HFF-Myc (cell line): ENCODE results near the gene SLC8A3.

ENCODE experiments used
- DNase-seq: peaks from one replicate; pipeline ENCODE4 v3.0.0-alpha.2; 2011; ENCODE audit warnings: low read depth; ENCODE audit errors: extremely low read depth
- H3K4me3 ChIP-seq: replicated peaks from 2 replicates; pipeline ENCODE4 v1.5.1; 2011; ENCODE audit warnings: low read depth, mild to moderate bottlenecking, control low read depth, low read length
- TF ChIP-seq, protein P1 (sequence below): IDR thresholded peaks from 2 replicates; pipeline ENCODE4 v1.5.1; 2012; ENCODE audit warnings: mild to moderate bottlenecking, low read depth, low read length, control low read depth; ENCODE audit errors: missing control alignments

Gene SLC8A3

DNA sequence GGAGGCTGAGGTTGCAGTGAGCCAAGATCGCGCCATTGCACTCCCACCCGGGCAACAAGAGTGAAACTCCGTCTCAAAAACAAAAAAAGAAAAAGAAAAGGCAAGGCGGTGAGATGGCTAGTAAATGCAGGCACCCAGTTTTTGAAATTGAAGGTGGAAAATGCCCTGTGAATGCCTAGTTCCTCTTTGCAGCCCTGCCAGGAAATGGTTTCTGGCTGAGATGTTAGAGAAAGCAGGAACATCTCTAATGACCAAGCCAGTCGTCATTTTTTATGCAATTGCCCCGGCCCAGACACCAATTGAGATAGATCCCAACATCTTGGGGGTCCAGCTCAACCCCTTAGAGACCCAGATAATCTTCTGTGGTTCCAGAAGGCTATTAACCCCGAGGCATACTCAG, 17.0 kb downstream of the SLC8A3 start:
- H3K4me3 ChIP-seq, result no peak overlapping the region
- TF ChIP-seq, protein P1, sequence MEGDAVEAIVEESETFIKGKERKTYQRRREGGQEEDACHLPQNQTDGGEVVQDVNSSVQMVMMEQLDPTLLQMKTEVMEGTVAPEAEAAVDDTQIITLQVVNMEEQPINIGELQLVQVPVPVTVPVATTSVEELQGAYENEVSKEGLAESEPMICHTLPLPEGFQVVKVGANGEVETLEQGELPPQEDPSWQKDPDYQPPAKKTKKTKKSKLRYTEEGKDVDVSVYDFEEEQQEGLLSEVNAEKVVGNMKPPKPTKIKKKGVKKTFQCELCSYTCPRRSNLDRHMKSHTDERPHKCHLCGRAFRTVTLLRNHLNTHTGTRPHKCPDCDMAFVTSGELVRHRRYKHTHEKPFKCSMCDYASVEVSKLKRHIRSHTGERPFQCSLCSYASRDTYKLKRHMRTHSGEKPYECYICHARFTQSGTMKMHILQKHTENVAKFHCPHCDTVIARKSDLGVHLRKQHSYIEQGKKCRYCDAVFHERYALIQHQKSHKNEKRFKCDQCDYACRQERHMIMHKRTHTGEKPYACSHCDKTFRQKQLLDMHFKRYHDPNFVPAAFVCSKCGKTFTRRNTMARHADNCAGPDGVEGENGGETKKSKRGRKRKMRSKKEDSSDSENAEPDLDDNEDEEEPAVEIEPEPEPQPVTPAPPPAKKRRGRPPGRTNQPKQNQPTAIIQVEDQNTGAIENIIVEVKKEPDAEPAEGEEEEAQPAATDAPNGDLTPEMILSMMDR, result no peak
- no peak for DNase-seq

GRCh38 chr14:70170976-70171375, 17.8 kb downstream of the SLC8A3 start:
- no peak for DNase-seq
- H3K4me3 ChIP-seq, result no peak overlapping the region
- TF ChIP-seq, protein P1, result no peak

DNA sequence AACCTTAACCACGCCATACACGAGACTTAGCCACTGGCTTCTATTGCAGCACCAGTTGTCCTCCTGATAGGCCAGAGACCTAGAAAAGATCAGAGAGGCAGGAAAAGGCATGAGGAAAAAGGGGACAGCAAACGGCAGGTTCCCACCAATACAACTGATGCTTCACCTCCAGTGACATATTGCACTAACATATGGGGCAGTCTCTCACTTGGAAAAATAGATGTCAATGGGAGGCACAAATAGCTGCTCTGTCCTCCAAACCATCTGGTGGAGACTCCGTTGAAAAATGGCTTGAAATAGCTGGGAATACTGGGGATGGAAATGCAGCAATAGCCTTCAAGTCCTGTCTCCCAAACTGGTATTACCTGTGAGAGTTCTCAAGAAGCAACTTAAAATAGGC, 20.3 kb downstream of the SLC8A3 start:
- no peak overlapping the region for H3K4me3 ChIP-seq
- TF ChIP-seq, protein P1, result no peak

DNA sequence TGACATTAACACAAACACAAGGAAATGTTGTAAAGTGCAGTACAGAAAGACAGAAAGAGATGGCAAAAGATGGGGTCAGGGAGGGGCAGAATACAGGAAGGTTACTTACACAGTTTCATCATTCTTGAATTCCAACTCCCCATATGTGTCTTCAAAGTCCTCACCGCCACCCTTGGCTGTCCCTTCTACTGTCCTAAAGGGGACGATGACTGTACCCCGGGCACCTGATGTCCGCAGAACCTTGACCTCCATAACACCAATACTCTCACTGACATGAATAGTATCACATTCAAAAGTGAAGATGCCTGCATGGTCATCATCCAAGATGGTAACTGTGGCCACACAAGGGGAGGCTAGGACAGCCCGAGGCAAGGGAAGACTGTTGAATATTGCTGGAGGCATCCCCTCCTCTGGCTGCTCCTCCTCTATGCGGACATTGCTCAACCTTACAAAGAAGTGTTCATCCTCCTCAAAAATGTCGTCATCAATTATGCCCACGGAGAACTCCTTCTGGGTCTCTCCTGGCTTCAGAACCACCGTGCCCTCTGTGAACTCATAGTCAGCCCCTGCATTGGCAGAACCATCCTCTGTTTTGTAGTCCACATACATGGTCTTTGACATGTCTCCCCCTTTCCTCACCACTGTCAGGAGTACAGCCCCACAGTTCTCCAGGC, 22.1 kb downstream of the SLC8A3 start:
- TF ChIP-seq, protein P1, result no peak
- no peak for DNase-seq
- H3K4me3 ChIP-seq, result no peak overlapping the region

More for the DNA sequence above, 20.3 kb downstream of the SLC8A3 start:
- no peak for DNase-seq

DNA sequence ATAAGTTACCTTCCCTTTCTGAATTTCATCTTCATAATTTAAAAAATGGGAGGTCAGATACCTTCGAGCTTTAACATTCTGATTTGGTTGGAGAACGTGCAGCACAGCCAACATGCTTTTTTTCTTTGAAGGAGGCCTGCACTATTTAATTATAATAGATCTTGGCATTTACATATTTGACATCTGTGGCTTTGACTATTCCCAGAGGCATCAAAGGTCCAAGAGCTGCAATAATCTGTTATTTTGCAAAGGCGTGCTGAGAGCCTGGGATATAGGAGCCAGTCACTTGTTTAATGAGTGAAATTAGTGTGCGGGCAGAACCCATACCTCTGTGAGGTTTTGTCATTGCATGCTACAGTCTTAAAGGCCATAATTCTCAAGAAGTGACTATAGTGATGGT, 26.4 kb downstream of the SLC8A3 start:
- H3K4me3 ChIP-seq, result no peak overlapping the region
- no peak for DNase-seq
- TF ChIP-seq, protein P1, result no peak

- H3K4me3 ChIP-seq, result no peak overlapping the region
- DNase-seq, result no peak
- TF ChIP-seq, protein P1, result no peak
These were observed 32.2 kb downstream of the SLC8A3 start for GRCh38 chr14:70156592-70156991.

GRCh38 chr14:70152704-70153103, 36.0 kb downstream of the SLC8A3 start:
- DNase-seq, result no peak
- TF ChIP-seq, protein P1, result no peak
- H3K4me3 ChIP-seq, result no peak overlapping the region
